K562 (cell line): ENCODE results near the gene RUVBL1. TPM values are rescaled to one million over a fixed set of nuclear protein-coding genes. Genes with fewer than 3 reads are reported as not detected.

Source experiments
- CBX8 ChIP-seq: fragments of 200-600 bp; sonication (generic); IDR thresholded peaks from 2 replicates; pipeline ENCODE4 v1.6.1; 2012; ENCODE audit warnings: borderline replicate concordance, mixed run types, low read depth, mild to moderate bottlenecking, moderate library complexity, mixed read lengths, low read length, control low read depth, inconsistent platforms; ENCODE audit not compliant: poor library complexity, severe bottlenecking; ENCODE audit errors: extremely low read depth
- CHCHD3 ChIP-seq: fragments of 250-450 bp; sonication (Bioruptor Pico); IDR thresholded peaks from 2 replicates; pipeline ENCODE4 v2.1.2; 2022; ENCODE audit warnings: mild to moderate bottlenecking
- E2F3 ChIP-seq: fragments of 250-450 bp; sonication (Bioruptor Pico); IDR thresholded peaks from 2 replicates; pipeline ENCODE4 v1.4.0; 2020; ENCODE audit warnings: mild to moderate bottlenecking
- EGR1 ChIP-seq: fragments of 450-650 bp; conservative IDR thresholded peaks from 2 replicates; pipeline ENCODE4 v1.6.1; 2017; ENCODE audit warnings: mild to moderate bottlenecking
- FOSL1 ChIP-seq: fragments of 200-800 bp; sonication (Bioruptor generic); conservative IDR thresholded peaks from 2 replicates; pipeline ENCODE4 v1.6.1; 2016; ENCODE audit warnings: missing genetic modification characterization, missing compliant biosample characterization
- FOXM1 ChIP-seq, 2 experiments: fragments of 450-650 bp in 1 of 2; sonication (generic) in 1 of 2; formaldehyde crosslinking in 1 of 2; IDR thresholded peaks; 2 replicates each; pipeline versions ENCODE4 v1.6.1 to v1.9.0; 2017 to 2022; ENCODE audit warnings: low read depth in 2 of 2, mild to moderate bottlenecking in 2 of 2, missing genetic modification reagents in 1 of 2, moderate library complexity in 1 of 2
- FOXO4 ChIP-seq: fragments of 450-650 bp; formaldehyde crosslinking; IDR thresholded peaks from 2 replicates; pipeline ENCODE4 v1.4.0; 2020; ENCODE audit warnings: mild to moderate bottlenecking, moderate library complexity
- GATA2 ChIP-seq: sonication (generic); formaldehyde crosslinking; IDR thresholded peaks from 2 replicates; pipeline ENCODE4 v1.4.0; 2020; ENCODE audit warnings: mild to moderate bottlenecking, missing genetic modification reagents
- IRF9 ChIP-seq: fragments of 450-650 bp; IDR thresholded peaks from 2 replicates; pipeline ENCODE4 v1.6.1; 2016; ENCODE audit warnings: missing biosample characterization, missing genetic modification characterization
- L3MBTL2 ChIP-seq: fragments of 450-650 bp; IDR thresholded peaks from 2 replicates; pipeline ENCODE4 v1.6.1; 2016; ENCODE audit warnings: mild to moderate bottlenecking, moderate library complexity
- MNT ChIP-seq, 2 experiments: fragments of 450-650 bp; conservative IDR thresholded peaks; 2 replicates each; pipeline ENCODE4 v1.6.1; 2017; ENCODE audit warnings: mild to moderate bottlenecking in 2 of 2, moderate library complexity in 2 of 2
- NONO ChIP-seq, 2 experiments: fragments of 200-400 bp in 1 of 2; fragments of 450-650 bp in 1 of 2; formaldehyde crosslinking in 1 of 2; IDR thresholded peaks; 2 replicates each; pipeline ENCODE4 v1.6.1; 2017; ENCODE audit warnings: low read depth in 2 of 2, mild to moderate bottlenecking in 2 of 2, moderate library complexity in 2 of 2, low read length in 1 of 2
- POU5F1 ChIP-seq: fragments of 150-350 bp; IDR thresholded peaks from 2 replicates; pipeline ENCODE4 v1.6.1; 2014; ENCODE audit warnings: borderline replicate concordance, low read length, low read depth, mild to moderate bottlenecking; ENCODE audit not compliant: partially characterized antibody
- SMARCA4 ChIP-seq: fragments of 450-650 bp; IDR thresholded peaks from 2 replicates; pipeline ENCODE4 v1.6.1; 2016
- USF1 ChIP-seq: sonication (generic); formaldehyde crosslinking; IDR thresholded peaks from 2 replicates; pipeline ENCODE4 v1.9.0; 2022; ENCODE audit warnings: mild to moderate bottlenecking, missing genetic modification reagents
- ZBTB49 ChIP-seq: sonication (generic); formaldehyde crosslinking; IDR thresholded peaks from 2 replicates; pipeline ENCODE4 v1.8.0; 2022; ENCODE audit warnings: missing genetic modification reagents, mild to moderate bottlenecking, borderline replicate concordance
- ZNF232 ChIP-seq: sonication (generic); formaldehyde crosslinking; IDR thresholded peaks from 2 replicates; pipeline ENCODE4 v1.8.0; 2022; ENCODE audit warnings: mild to moderate bottlenecking, missing genetic modification reagents
- ZNF707 ChIP-seq: fragments of 250-450 bp; sonication (Bioruptor Pico); conservative IDR thresholded peaks from 2 replicates; pipeline ENCODE4 v1.8.0; 2022; ENCODE audit warnings: inconsistent platforms, mild to moderate bottlenecking, moderate library complexity
- ZNF778 ChIP-seq: fragments of 450-650 bp; formaldehyde crosslinking; IDR thresholded peaks from 2 replicates; pipeline ENCODE4 v1.4.0; 2020; ENCODE audit warnings: mild to moderate bottlenecking, moderate library complexity
- ZSCAN32 ChIP-seq: fragments of 450-650 bp; formaldehyde crosslinking; IDR thresholded peaks from 2 replicates; pipeline ENCODE4 v1.4.0; 2020; ENCODE audit warnings: mild to moderate bottlenecking, moderate library complexity
- polyA plus RNA-seq, 8 experiments: library from polyadenylated mRNA; depleted of rRNA in 4 of 8; stranded (reverse) in 5 of 8; unstranded in 3 of 8; fragments of >200 nt; fragmentation: Nextera tagmentation in 2 of 8; fragmentation: Illumina TruSeq in 1 of 8; extraction: Ambion mirVana in 2 of 8; extraction: Trizol in 1 of 8; gene quantifications; 2 replicates each; pipeline versions ENCODE4 v1.2.1 to v1.2.3, GENCODE V29; 2011 to 2014; ENCODE audit warnings: inconsistent platforms in 1 of 8, missing spikeins in 1 of 8
- total RNA-seq, 7 experiments: library from RNA; depleted of rRNA in 6 of 7; stranded (reverse); fragments of >200 nt in 6 of 7; fragmentation: Illumina TruSeq in 2 of 7; extraction: Trizol in 2 of 7; gene quantifications; 2 replicates each; pipeline versions ENCODE4 v1.2.1 to v1.2.3, GENCODE V29; 2011 to 2021; ENCODE audit warnings: low replicate concordance in 1 of 7

Gene RUVBL1
- total and polyA plus RNA-seq, 9 of the 15 experiments (the other 6 are each of a cell fraction or from before 2014, with no cell fraction given) = 20.7 to 147 (median 113) TPM

- TF ChIP-seq ZBTB49 (CRISPR knock-in tag) (no peak), IRF9 (tag) (no peak), FOXM1 (IDR thresholded peaks at IDR 0.05; ENCODE audit: low read depth) (no peak), FOXM1 (CRISPR knock-in tag; IDR thresholded peaks at IDR 0.05; ENCODE audit: low read depth) (peak; percentile 87; the same call in 1 of the 2 replicates), ZNF778 (no peak), ZNF232 (no peak), FOSL1 (tag) (0 out of 2 replicates have a peak, but pooled peaks have one; percentile 16), L3MBTL2 (peak; percentile 96), CHCHD3 (CRISPR knock-in tag) (no peak), NONO (IDR thresholded peaks at IDR 0.05; ENCODE audit: low read depth in 2 of 2, low read length in 1 of 2) (peak in 1 of 2 experiments; percentile 47; a peak in 1 of 4 replicates), SMARCA4 (0 out of 2 replicates have a peak, but pooled peaks have one; percentile 21), USF1 (CRISPR knock-in tag) (no peak; the same call in 1 of the 2 replicates), E2F3 (CRISPR knock-in tag) (no peak), FOXO4 (no peak), GATA2 (CRISPR knock-in tag) (no peak), ZNF707 (CRISPR knock-in tag) (no peak), ZSCAN32 (no peak), MNT (conservative IDR thresholded peaks at IDR 0.05) (peak; percentile 3 to 67; a peak in 1 of 4 replicates), EGR1 (no peak), POU5F1 (no peak), CBX8 (no peak)
Measured at GRCh38 chr3:128051837-128052594, 71.6 kb downstream of the RUVBL1 start, which contains the start of gene SEC61A1 (continued).
